Right lobe of liver (tissue), 4 donors: ENCODE results near the gene CSK.

Source experiments
- CTCF ChIP-seq, 4 donors: fragments of 200-600 bp in 3 of 4; fragments of 450-650 bp in 1 of 4; IDR thresholded peaks; one replicate each; pipeline versions ENCODE4 v1.5.1 to v1.8.0; 2016 to 2022; ENCODE audit warnings: antibody characterized with exemption in 4 of 4, mild to moderate bottlenecking in 2 of 4
- POLR2A ChIP-seq: fragments of 450-650 bp; IDR thresholded peaks from one replicate; pipeline ENCODE4 v1.6.1; 2017; ENCODE audit warnings: antibody characterized with exemption, mild to moderate bottlenecking
- donor health status: DM: no; HTN: no; CAD: no.
- donor health status: DM: no; HTN: no; CAD: no.
- donor health status: DM: no; HTN: yes; CAD: no.

GRCh38 chr15:74794248-74794969 lies 12.5 kb downstream of the CSK start:
- no peak for TF ChIP-seq CTCF (IDR thresholded peaks at IDR 0.05)
- no peak for TF ChIP-seq POLR2A
